GM12878 (cell line): Measurements from ENCODE around the gene SLC38A3. TPM values are rescaled to one million over a fixed set of nuclear protein-coding genes. Genes with fewer than 3 reads are reported as not detected.
A peak's percentile ranks its signal among the peaks of the same experiment; 100 is the strongest.

Source experiments
- ATAC-seq: fragments of 200-7000 bp; cut with Tn5 transposase; 3 replicates; pipeline ENCODE4 v1.9.1; 2020; ENCODE audit warnings: mild to moderate bottlenecking, moderate library complexity
- BruUV-seq: library from RNA; stranded (reverse); fragments of 400-500 nt; replicated peaks from 2 replicates; lab custom pipeline; 2021; lab: Mats Ljungman, UMichigan
- CTCF ChIA-PET: fragments of 300-600 bp; sonication (Branson Sonifier 250); formaldehyde crosslinking; extraction: SDS; loops from one replicate; lab custom pipeline; 2021; ENCODE audit warnings: inconsistent platforms; lab: Yijun Ruan, JAX
- POLR2A ChIA-PET: fragments of 350-600 bp; formaldehyde crosslinking; extraction: SDS; loops from one replicate; lab custom pipeline; 2021; ENCODE audit warnings: inconsistent platforms; lab: Charles Lee
- RAD21 ChIA-PET: fragments of 300-600 bp; sonication (Branson Sonifier 250); formaldehyde crosslinking; loops from one replicate; lab custom pipeline; 2023; ENCODE audit warnings: antibody characterized with exemption; ENCODE audit not compliant: unreplicated experiment; lab: Charles Lee
- SMC1A ChIA-PET: fragments of 300-600 bp; sonication (Branson Sonifier 250); formaldehyde crosslinking; loops from one replicate; lab custom pipeline; 2023; ENCODE audit not compliant: unreplicated experiment, uncharacterized antibody; lab: Charles Lee
- DNase-seq: peaks from one replicate; pipeline ENCODE4 v3.0.0-alpha.2; 2011; ENCODE audit warnings: low read depth, low spot score
- FAIRE-seq: peaks from 3 replicates; lab custom pipeline; 2011; peaks lifted over from hg19 to GRCh38; lab: Jason Lieb, UNC
- H2AFZ ChIP-seq: 2 replicates; pipeline ENCODE4 v1.6.0; 2011; ENCODE audit warnings: low read depth, low read length, control low read depth; ENCODE audit not compliant: control insufficient read depth
- H3K27ac ChIP-seq: 2 replicates; pipeline ENCODE4 v1.5.1; 2011; ENCODE audit warnings: control low read depth; ENCODE audit not compliant: control insufficient read depth, insufficient read depth
- H3K27me3 ChIP-seq, 2 experiments: replicated peaks in 1 of 2; 2 replicates each; pipeline versions ENCODE4 v1.6.0 to v1.6.1; 2011; ENCODE audit warnings: low read length in 1 of 2; ENCODE audit not compliant: control insufficient read depth in 2 of 2, insufficient read depth in 2 of 2
- H3K36me3 ChIP-seq, 2 experiments: 2 replicates each; pipeline ENCODE4 v1.5.1; 2011; ENCODE audit warnings: low read length in 1 of 2; ENCODE audit not compliant: control insufficient read depth in 2 of 2, insufficient read depth in 2 of 2
- H3K4me1 ChIP-seq: 2 replicates; pipeline ENCODE4 v1.6.1; 2011; ENCODE audit warnings: mild to moderate bottlenecking, low read length, moderate library complexity, mixed read lengths; ENCODE audit not compliant: control insufficient read depth, insufficient read depth
- H3K4me2 ChIP-seq: 2 replicates; pipeline ENCODE4 v1.6.0; 2011; ENCODE audit warnings: control low read depth; ENCODE audit not compliant: control insufficient read depth, insufficient read depth
- H3K4me3 ChIP-seq: fragments of 200-600 bp; sonication (generic); 2 replicates; pipeline ENCODE4 v1.5.1; 2016
- H3K79me2 ChIP-seq: 2 replicates; pipeline ENCODE4 v1.6.0; 2011; ENCODE audit warnings: low read length; ENCODE audit not compliant: control insufficient read depth, insufficient read depth
- H3K9ac ChIP-seq: 2 replicates; pipeline ENCODE4 v1.8.0; 2011; ENCODE audit warnings: low read length, control low read depth, mixed read lengths; ENCODE audit not compliant: control insufficient read depth, insufficient read depth
- H3K9me3 ChIP-seq: replicated peaks from 3 replicates; pipeline ENCODE4 v1.5.1; 2011; ENCODE audit warnings: mild to moderate bottlenecking, low read length; ENCODE audit not compliant: control insufficient read depth, insufficient read depth
- H4K20me1 ChIP-seq: 2 replicates; pipeline ENCODE4 v1.6.0; 2011; ENCODE audit not compliant: control insufficient read depth, insufficient read depth
- BACH1 ChIP-seq: fragments of 450-650 bp; IDR thresholded peaks from 2 replicates; pipeline ENCODE4 v1.6.1; 2017; ENCODE audit warnings: mild to moderate bottlenecking, borderline replicate concordance
- CHD1 ChIP-seq: IDR thresholded peaks from 2 replicates; pipeline ENCODE4 v1.6.1; 2012; ENCODE audit warnings: low read depth, low read length, improper control_type of control experiment
- CTCF ChIP-seq, 3 experiments: IDR thresholded peaks in 2 of 3; conservative IDR thresholded peaks in 1 of 3; 2 replicates each; pipeline ENCODE4 v1.5.1; 2011; ENCODE audit warnings: low read depth in 3 of 3, low read length in 3 of 3, mild to moderate bottlenecking in 3 of 3, control low read depth in 2 of 3, moderate library complexity in 2 of 3, inconsistent platforms in 1 of 3, mixed read lengths in 1 of 3; ENCODE audit not compliant: control insufficient read depth in 2 of 3, insufficient read depth in 1 of 3; ENCODE audit errors: extremely low read depth in 1 of 3
- GABPA ChIP-seq: IDR thresholded peaks from 2 replicates; pipeline ENCODE4 v1.6.1; 2014; ENCODE audit warnings: antibody characterized with exemption, low read depth, mild to moderate bottlenecking, inconsistent platforms
- IRF5 ChIP-seq: fragments of 450-650 bp; IDR thresholded peaks from 2 replicates; pipeline ENCODE4 v1.6.1; 2017; ENCODE audit warnings: borderline replicate concordance
- MLLT1 ChIP-seq: fragments of 450-650 bp; IDR thresholded peaks from 2 replicates; pipeline ENCODE4 v1.6.1; 2016; ENCODE audit warnings: mild to moderate bottlenecking
- NKRF ChIP-seq: fragments of 450-650 bp; conservative IDR thresholded peaks from 2 replicates; pipeline ENCODE4 v1.6.1; 2017; ENCODE audit warnings: mild to moderate bottlenecking, moderate library complexity
- PBX3 ChIP-seq: IDR thresholded peaks from 2 replicates; pipeline ENCODE4 v1.6.1; 2011; ENCODE audit warnings: mild to moderate bottlenecking, low read depth, low read length, moderate library complexity; ENCODE audit not compliant: insufficient replicate concordance
- POLR2A ChIP-seq: IDR thresholded peaks from 2 replicates; pipeline ENCODE4 v1.6.1; 2011; ENCODE audit warnings: low read depth, mild to moderate bottlenecking, low read length
- RAD51 ChIP-seq: fragments of 450-650 bp; IDR thresholded peaks from 2 replicates; pipeline ENCODE4 v1.6.1; 2016; ENCODE audit warnings: moderate library complexity, mild to moderate bottlenecking, inconsistent platforms
- SPI1 ChIP-seq: IDR thresholded peaks from 2 replicates; pipeline ENCODE4 v1.6.1; 2011; ENCODE audit warnings: low read depth, mild to moderate bottlenecking, low read length, moderate library complexity, borderline replicate concordance; ENCODE audit not compliant: insufficient read depth
- YY1 ChIP-seq: IDR thresholded peaks from 2 replicates; pipeline ENCODE4 v1.6.1; 2011; ENCODE audit warnings: low read depth, mild to moderate bottlenecking, low read length
- ZNF217 ChIP-seq: fragments of 450-650 bp; IDR thresholded peaks from 2 replicates; pipeline ENCODE4 v1.6.1; 2017; ENCODE audit warnings: antibody characterized with exemption, mild to moderate bottlenecking
- WGBS: methylation state at CpG from one replicate; pipeline ENCODE4 v1.1.6; 2016; ENCODE audit warnings: low lambda C conversion rate; ENCODE audit not compliant: insufficient replicate concordance, insufficient coverage; ENCODE audit errors: missing lambda C conversion rate; 5-methylcytosine and 5-hydroxymethylcytosine counted together
- in situ Hi-C: fragments of 300-500 bp; cut with MboI; formaldehyde crosslinking; loops from 9 replicates; pipeline ENCODE4 v1.14.3; 2018; ENCODE audit warnings: mixed read lengths
- intact Hi-C: fragments of 100-400 bp; cut with micrococcal nuclease; formaldehyde crosslinking; loops from one replicate; pipeline ENCODE4 v1.14.2; 2022; ENCODE audit not compliant: unreplicated experiment
- polyA plus RNA-seq, 11 experiments: library from polyadenylated mRNA; depleted of rRNA in 4 of 11; unstranded in 6 of 11; stranded (reverse) in 5 of 11; fragments of >200 nt; fragmentation: Nextera tagmentation in 4 of 11; fragmentation: Illumina TruSeq in 1 of 11; extraction: Ambion mirVana in 4 of 11; extraction: Trizol in 1 of 11; gene quantifications; 1 replicate in 1 of 11; 2 replicates in 10 of 11; pipeline versions ENCODE4 v1.2.1 to v1.2.3, GENCODE V29; 2011 to 2016; ENCODE audit warnings: inconsistent platforms in 2 of 11, missing spikeins in 2 of 11, low read depth in 1 of 11
- total RNA-seq, 4 experiments: library from RNA; depleted of rRNA in 3 of 4; stranded (reverse); fragments of >200 nt in 3 of 4; fragmentation: Illumina TruSeq in 1 of 4; extraction: Trizol in 1 of 4; gene quantifications; 2 replicates each; pipeline versions ENCODE4 v1.2.1 to v1.2.3, GENCODE V29; 2013 to 2021

The SLC38A3 gene
- total and polyA plus RNA-seq, 10 of the 15 experiments (the other 5 are each of a cell fraction or from before 2014, with no cell fraction given): 0.14 TPM; not detected in 9

- H3K9me3 ChIP-seq: no peaks in the 10 kb centered on the region
- ChIA-PET SMC1A (interaction anchor here (0.9 kb wide), 1 partner anchor 9 kb away, joined by 4 read pairs; no protein-coding TSS in a partner anchor), RAD21 (interaction anchor here (0.6 to 2.4 kb wide), 2 partner anchors 9 to 10 kb away, joined by 3 to 19 read pairs; no protein-coding TSS in a partner anchor), CTCF (interaction anchor here (0.6 to 3.9 kb wide), 3 partner anchors 9 to 316 kb away, joined by 3 to 27 read pairs (median 19); no protein-coding TSS in a partner anchor), POLR2A (interaction anchor here (0.6 to 4.0 kb wide), 7 partner anchors 9 to 354 kb away, joined by 3 to 38 read pairs (median 5); no protein-coding TSS in a partner anchor)
- H3K4me2 ChIP-seq: peak overlapping the region; percentile 65
- no peaks in the 10 kb centered on the region for H3K27me3 ChIP-seq
- H2AFZ ChIP-seq: no peak overlapping the region
- no peaks in the 10 kb centered on the region; a peak in 1 of 4 replicates for H3K36me3 ChIP-seq
- FAIRE-seq (no peak), ATAC-seq (0 out of 3 replicates have a peak, but pooled peaks have one; percentile 7), DNase-seq (no peak)
- peak overlapping the region; percentile 91 for H3K27ac ChIP-seq
- intact Hi-C loops: loop anchor here (5.0 kb wide), 1 partner anchor 100 kb away; no protein-coding TSS in a partner anchor
- peaks cover 27% of the 10 kb centered on the region for H3K4me1 ChIP-seq
- in situ Hi-C loops: no loop called here
- peaks cover 60% of the 10 kb centered on the region for H3K79me2 ChIP-seq
- H4K20me1 ChIP-seq: peaks cover 8% of the 10 kb centered on the region; the same call in 1 of the 2 replicates
- WGBS: 0% methylated on average over 7 of the region's 7 CpGs
- H3K9ac ChIP-seq: peak overlapping the region; percentile 90
- H3K4me3 ChIP-seq: peak overlapping the region; percentile 100
- no TSS peak for BruUV-seq
- TF ChIP-seq CHD1 (peak; percentile 81; the same call in 1 of the 2 replicates), YY1 (peak; percentile 89), RAD51 (no peak), MLLT1 (no peak), BACH1 (0 out of 2 replicates have a peak, but pooled peaks have one; percentile 14), IRF5 (no peak), NKRF (no peak), SPI1 (peak; percentile 68), PBX3 (no peak), POLR2A (peak; percentile 69), GABPA (no peak), CTCF (IDR thresholded peaks at IDR 0.05 in 2 of 3, conservative IDR thresholded peaks at IDR 0.05 in 1 of 3; ENCODE audit: control insufficient read depth in 2 of 3, extremely low read depth in 1 of 3, insufficient read depth in 1 of 3, low read depth in 3 of 3, low read length in 3 of 3) (no peak), ZNF217 (no peak)
These were observed 32.1 kb downstream of the SLC38A3 start for GRCh38 chr3:50237133-50237651.
